Right lobe of liver (tissue), 6 donors: Measurements from ENCODE around the gene SULF2. TPM values are rescaled to one million over a fixed set of nuclear protein-coding genes. Genes with fewer than 3 reads are reported as not detected.
A peak's percentile ranks its signal among the peaks of the same experiment; 100 is the strongest.

Experiments used
- ATAC-seq, 4 donors: fragments of 200-7000 bp; cut with Tn5 transposase; one replicate each; pipeline ENCODE4 v1.9.1; 2020; ENCODE audit warnings: mild to moderate bottlenecking in 4 of 4, moderate library complexity in 4 of 4
- DNase-seq, 3 donors: peaks; one replicate each; pipeline ENCODE4 v3.0.0-alpha.2; 2020
- H3K27ac ChIP-seq, 3 donors: fragments of 200-600 bp; one replicate each; pipeline ENCODE4 v1.8.0; 2022
- H3K27me3 ChIP-seq, 2 donors: fragments of 200-600 bp; one replicate each; pipeline ENCODE4 v1.8.0; 2022
- H3K36me3 ChIP-seq, 4 donors: fragments of 200-600 bp; sonication (generic) in 1 of 4; one replicate each; pipeline versions ENCODE4 v1.5.1 to v1.8.0; 2017 to 2022; ENCODE audit warnings: control low read depth in 1 of 4
- H3K4me1 ChIP-seq, 4 donors: fragments of 200-600 bp; sonication (generic) in 1 of 4; one replicate each; pipeline versions ENCODE4 v1.5.1 to v1.8.0; 2017 to 2022; ENCODE audit warnings: control low read depth in 1 of 4
- H3K4me3 ChIP-seq, 3 donors: fragments of 200-600 bp; one replicate each; pipeline ENCODE4 v1.8.0; 2022
- H3K9me3 ChIP-seq, 4 donors: fragments of 200-600 bp; sonication (generic) in 1 of 4; one replicate each; pipeline versions ENCODE4 v1.5.1 to v1.8.0; 2017 to 2022; ENCODE audit warnings: control low read depth in 1 of 4
- POLR2A ChIP-seq: fragments of 450-650 bp; IDR thresholded peaks from one replicate; pipeline ENCODE4 v1.6.1; 2017; ENCODE audit warnings: antibody characterized with exemption, mild to moderate bottlenecking
- WGBS: methylation state at CpG from one replicate; pipeline ENCODE4 v1.1.6; 2018; ENCODE audit warnings: low coverage, low lambda C conversion rate; ENCODE audit not compliant: insufficient coverage; ENCODE audit errors: missing lambda C conversion rate; 5-methylcytosine and 5-hydroxymethylcytosine counted together
- intact Hi-C, 2 donors: fragments of 100-400 bp; cut with DNase I; formaldehyde crosslinking; loops; one replicate each; pipeline versions ENCODE4 v1.11.2 to v1.14.1; 2022
- total RNA-seq, 6 experiments: library from RNA; depleted of rRNA in 2 of 6; stranded (reverse); fragments of >200 nt in 2 of 6; fragmentation: NEBNext Ultra II Directional in 3 of 6; extraction: Animal tissue kit (Norgen Biotek cat#: 25700) in 3 of 6; gene quantifications; one replicate each; pipeline versions ENCODE4 v1.1.0 to v1.2.4, GENCODE V29; 2016 to 2023
- TF ChIP-seq, protein P1 (sequence below), 4 donors: fragments of 200-600 bp in 3 of 4; fragments of 450-650 bp in 1 of 4; IDR thresholded peaks; one replicate each; pipeline versions ENCODE4 v1.5.1 to v1.8.0; 2016 to 2022; ENCODE audit warnings: antibody characterized with exemption in 4 of 4, mild to moderate bottlenecking in 2 of 4
- donor health status: DM: no; HTN: yes; CAD: no.
- donor health status: DM: no; HTN: no; CAD: no.
- donor health status: DM: no; HTN: no; CAD: no.
- donor health status: DM: no; HTN: yes; CAD: no.
- donor health status: DM: no; HTN: yes; CAD: no.

SULF2 gene
- total RNA-seq, 6 experiments from 2014 or later: 6.1 to 92.0 (median 48.3) TPM

- TF ChIP-seq POLR2A: no peak
- TF ChIP-seq, protein P1, sequence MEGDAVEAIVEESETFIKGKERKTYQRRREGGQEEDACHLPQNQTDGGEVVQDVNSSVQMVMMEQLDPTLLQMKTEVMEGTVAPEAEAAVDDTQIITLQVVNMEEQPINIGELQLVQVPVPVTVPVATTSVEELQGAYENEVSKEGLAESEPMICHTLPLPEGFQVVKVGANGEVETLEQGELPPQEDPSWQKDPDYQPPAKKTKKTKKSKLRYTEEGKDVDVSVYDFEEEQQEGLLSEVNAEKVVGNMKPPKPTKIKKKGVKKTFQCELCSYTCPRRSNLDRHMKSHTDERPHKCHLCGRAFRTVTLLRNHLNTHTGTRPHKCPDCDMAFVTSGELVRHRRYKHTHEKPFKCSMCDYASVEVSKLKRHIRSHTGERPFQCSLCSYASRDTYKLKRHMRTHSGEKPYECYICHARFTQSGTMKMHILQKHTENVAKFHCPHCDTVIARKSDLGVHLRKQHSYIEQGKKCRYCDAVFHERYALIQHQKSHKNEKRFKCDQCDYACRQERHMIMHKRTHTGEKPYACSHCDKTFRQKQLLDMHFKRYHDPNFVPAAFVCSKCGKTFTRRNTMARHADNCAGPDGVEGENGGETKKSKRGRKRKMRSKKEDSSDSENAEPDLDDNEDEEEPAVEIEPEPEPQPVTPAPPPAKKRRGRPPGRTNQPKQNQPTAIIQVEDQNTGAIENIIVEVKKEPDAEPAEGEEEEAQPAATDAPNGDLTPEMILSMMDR (IDR thresholded peaks at IDR 0.05): no peak
- 89% methylated on average over 8 of the region's 27 CpGs for WGBS
- no peak for DNase-seq
- peaks cover 0 to 3% (median 0%) of the 10 kb centered on the region in 4 donors for H3K36me3 ChIP-seq
- no peak overlapping the region for H3K4me3 ChIP-seq
- no peak overlapping the region for H3K27ac ChIP-seq
- intact Hi-C loops: loop anchor here in 1 of 2 donors (5.0 kb wide), 1 partner anchor 962 kb away; no protein-coding TSS in a partner anchor
- H3K9me3 ChIP-seq: no peaks in the 10 kb centered on the region
- H3K4me1 ChIP-seq: peaks cover 0 to 4% (median 0%) of the 10 kb centered on the region in 4 donors
- ATAC-seq: no peak
- no peaks in the 10 kb centered on the region for H3K27me3 ChIP-seq
These were observed 119.9 kb downstream of the SULF2 start for GRCh38 chr20:47665221-47665991.

DNA sequence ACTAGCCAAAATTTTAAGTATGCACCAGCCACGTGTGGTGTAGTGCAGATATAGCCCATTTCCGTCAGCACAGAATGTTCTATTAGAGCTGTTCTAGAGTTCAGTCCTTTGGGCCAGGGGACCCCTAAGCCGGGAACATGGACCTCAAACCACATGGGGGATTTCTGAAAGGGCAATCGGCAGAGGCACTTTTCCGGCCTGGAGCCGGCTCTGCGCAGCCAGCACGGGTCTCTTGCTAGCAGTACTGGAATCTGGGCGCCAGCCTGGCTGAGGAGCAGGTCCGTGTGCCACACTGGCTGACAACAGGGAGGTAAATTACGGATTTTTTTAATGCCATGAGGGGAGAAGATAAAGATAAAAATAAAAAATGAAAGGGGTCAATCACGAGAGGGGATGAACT is 120.5 kb downstream of the SULF2 start:
- Histone ChIP-seq H3K4me1 (peaks cover 0 to 4% (median 0%) of the 10 kb centered on the region in 4 donors), H3K27me3 (no peaks in the 10 kb centered on the region), H3K27ac (no peak overlapping the region), H3K4me3 (no peak overlapping the region), H3K36me3 (peaks cover 0 to 3% (median 0%) of the 10 kb centered on the region in 4 donors), H3K9me3 (no peaks in the 10 kb centered on the region)
- no peak for ATAC-seq
- TF ChIP-seq POLR2A: no peak
- TF ChIP-seq, protein P1 (IDR thresholded peaks at IDR 0.05): no peak
- 86% methylated on average over 10 of the region's 12 CpGs for WGBS
- DNase-seq: no peak
- intact Hi-C loops: loop anchor here in 1 of 2 donors (5.0 kb wide), 1 partner anchor 963 kb away; no protein-coding TSS in a partner anchor

GRCh38 chr20:47664068-47664437 is 121.2 kb downstream of the SULF2 start:
- Histone ChIP-seq H3K27me3 (no peaks in the 10 kb centered on the region), H3K4me1 (peaks cover 0 to 4% (median 0%) of the 10 kb centered on the region in 4 donors), H3K27ac (no peak overlapping the region), H3K9me3 (no peaks in the 10 kb centered on the region), H3K36me3 (peaks cover 0 to 3% (median 0%) of the 10 kb centered on the region in 4 donors), H3K4me3 (no peak overlapping the region)
- WGBS: no CpG with 5 or more reads among the region's 2 CpGs
- TF ChIP-seq, protein P1 (IDR thresholded peaks at IDR 0.05): no peak
- no peak for TF ChIP-seq POLR2A
- no peak for DNase-seq
- peak in 1 of 4 donors; percentile 5 for ATAC-seq
- intact Hi-C loops: no loop called here

GRCh38 chr20:47663354-47664067 is 121.8 kb downstream of the SULF2 start:
- DNase-seq: peak; percentile 68 to 81 (median 78)
- peak; percentile 81 to 92 (median 85) for ATAC-seq
- intact Hi-C loops: no loop called here
- Histone ChIP-seq H3K9me3 (no peaks in the 10 kb centered on the region), H3K4me3 (no peak overlapping the region), H3K36me3 (peaks cover 0 to 3% (median 0%) of the 10 kb centered on the region in 4 donors), H3K27me3 (no peaks in the 10 kb centered on the region), H3K4me1 (peaks cover 0 to 4% (median 0%) of the 10 kb centered on the region in 4 donors), H3K27ac (no peak overlapping the region)
- TF ChIP-seq, protein P1 (IDR thresholded peaks at IDR 0.05): peak; percentile 89 to 98 (median 96)
- TF ChIP-seq POLR2A: no peak
- WGBS: 0% methylated on average over 5 of the region's 20 CpGs
